ENCODE measurements around the gene ELK3.

- TF ChIP-seq CEBPB (IDR thresholded peaks at IDR 0.05) (no peak), YY1 (IDR thresholded peaks at IDR 0.05; ENCODE audit: low read depth) (no peak), EGR1 (IDR thresholded peaks at IDR 0.05) (no peak), REST (IDR thresholded peaks at IDR 0.05; ENCODE audit: low read depth) (no peak), RAD21 (IDR thresholded peaks at IDR 0.05; ENCODE audit: low read depth) (no peak)
These were observed 100.7 kb downstream of the ELK3 start for GRCh38 chr12:96294831-96295230.

Data from Ishikawa (cell line).